Ishikawa (cell line): ENCODE results near the gene SRRT.
A peak's percentile ranks its signal among the peaks of the same experiment; 100 is the strongest.

Source experiments
- CEBPB ChIP-seq: IDR thresholded peaks from 2 replicates; pipeline ENCODE4 v1.6.1; 2012
- CREB1 ChIP-seq: IDR thresholded peaks from 2 replicates; pipeline ENCODE4 v1.6.1; 2012; ENCODE audit warnings: low read depth
- EGR1 ChIP-seq: IDR thresholded peaks from 2 replicates; pipeline ENCODE4 v1.6.1; 2012
- EP300 ChIP-seq: IDR thresholded peaks from 2 replicates; pipeline ENCODE4 v1.6.1; 2012; ENCODE audit warnings: borderline replicate concordance
- FOXM1 ChIP-seq: IDR thresholded peaks from 2 replicates; pipeline ENCODE4 v1.6.1; 2012; ENCODE audit warnings: low read depth, borderline replicate concordance
- NFIC ChIP-seq: IDR thresholded peaks from 2 replicates; pipeline ENCODE4 v1.6.1; 2012
- RAD21 ChIP-seq: IDR thresholded peaks from 2 replicates; pipeline ENCODE4 v1.6.1; 2012; ENCODE audit warnings: low read depth
- REST ChIP-seq: IDR thresholded peaks from 2 replicates; pipeline ENCODE4 v1.6.1; 2012; ENCODE audit warnings: low read depth, mild to moderate bottlenecking
- TAF1 ChIP-seq: IDR thresholded peaks from 2 replicates; pipeline ENCODE4 v1.6.1; 2012; ENCODE audit warnings: low read depth, mild to moderate bottlenecking
- TCF12 ChIP-seq: IDR thresholded peaks from 2 replicates; pipeline ENCODE4 v1.6.1; 2012; ENCODE audit warnings: low read depth
- TEAD4 ChIP-seq: IDR thresholded peaks from 2 replicates; pipeline ENCODE4 v1.6.1; 2012
- YY1 ChIP-seq: IDR thresholded peaks from 2 replicates; pipeline ENCODE4 v1.6.1; 2012; ENCODE audit warnings: low read depth
- ZBTB7A ChIP-seq: IDR thresholded peaks from 2 replicates; pipeline ENCODE4 v1.6.1; 2012; ENCODE audit warnings: low read depth
- TF ChIP-seq, protein P1 (sequence below): IDR thresholded peaks from 2 replicates; pipeline ENCODE4 v1.6.1; 2012
- TF ChIP-seq, protein P2 (sequence below): IDR thresholded peaks from 2 replicates; pipeline ENCODE4 v1.6.1; 2012

Gene SRRT, protein sequence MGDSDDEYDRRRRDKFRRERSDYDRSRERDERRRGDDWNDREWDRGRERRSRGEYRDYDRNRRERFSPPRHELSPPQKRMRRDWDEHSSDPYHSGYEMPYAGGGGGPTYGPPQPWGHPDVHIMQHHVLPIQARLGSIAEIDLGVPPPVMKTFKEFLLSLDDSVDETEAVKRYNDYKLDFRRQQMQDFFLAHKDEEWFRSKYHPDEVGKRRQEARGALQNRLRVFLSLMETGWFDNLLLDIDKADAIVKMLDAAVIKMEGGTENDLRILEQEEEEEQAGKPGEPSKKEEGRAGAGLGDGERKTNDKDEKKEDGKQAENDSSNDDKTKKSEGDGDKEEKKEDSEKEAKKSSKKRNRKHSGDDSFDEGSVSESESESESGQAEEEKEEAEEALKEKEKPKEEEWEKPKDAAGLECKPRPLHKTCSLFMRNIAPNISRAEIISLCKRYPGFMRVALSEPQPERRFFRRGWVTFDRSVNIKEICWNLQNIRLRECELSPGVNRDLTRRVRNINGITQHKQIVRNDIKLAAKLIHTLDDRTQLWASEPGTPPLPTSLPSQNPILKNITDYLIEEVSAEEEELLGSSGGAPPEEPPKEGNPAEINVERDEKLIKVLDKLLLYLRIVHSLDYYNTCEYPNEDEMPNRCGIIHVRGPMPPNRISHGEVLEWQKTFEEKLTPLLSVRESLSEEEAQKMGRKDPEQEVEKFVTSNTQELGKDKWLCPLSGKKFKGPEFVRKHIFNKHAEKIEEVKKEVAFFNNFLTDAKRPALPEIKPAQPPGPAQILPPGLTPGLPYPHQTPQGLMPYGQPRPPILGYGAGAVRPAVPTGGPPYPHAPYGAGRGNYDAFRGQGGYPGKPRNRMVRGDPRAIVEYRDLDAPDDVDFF

DNA sequence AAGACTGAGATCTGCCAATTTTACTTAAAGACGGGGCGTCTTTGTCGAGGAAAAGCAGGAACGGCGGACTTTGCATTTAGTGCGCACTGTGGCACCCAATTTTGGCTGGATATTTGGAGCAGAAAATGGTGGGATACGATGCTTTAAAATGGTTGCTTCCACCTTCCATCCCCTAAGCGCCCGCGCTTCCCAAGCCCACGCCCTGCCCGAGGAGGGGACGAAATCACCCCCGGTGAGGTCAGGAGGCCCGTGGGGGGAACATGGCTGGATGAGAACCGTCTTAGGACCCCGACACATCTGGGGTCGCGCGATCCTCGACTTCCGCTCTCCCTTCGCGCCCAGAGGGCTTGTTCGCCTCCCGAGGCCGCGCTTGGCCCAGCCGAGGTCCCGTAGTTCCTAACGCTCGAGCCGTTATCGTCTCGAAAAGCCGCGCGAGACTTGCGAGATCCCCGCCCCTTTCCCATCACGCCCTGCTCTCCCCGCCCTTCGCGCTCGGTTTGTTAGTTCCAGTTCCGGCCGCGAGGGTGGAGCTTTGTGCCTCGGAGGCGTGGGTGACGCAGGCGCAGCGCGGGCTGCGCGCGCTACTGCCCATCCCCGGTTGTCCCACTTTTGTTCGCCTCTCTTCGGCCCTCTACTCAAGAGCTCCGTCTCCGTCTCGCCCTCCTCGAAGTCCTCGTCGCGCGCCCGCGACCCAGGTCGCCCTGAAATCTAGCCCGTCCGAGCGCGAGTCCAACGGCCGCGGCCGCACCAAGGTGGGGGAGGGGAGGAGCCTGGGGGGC lies at the start of gene SRRT:
Gene SRRT, plus strand, starts transcription at position 527 of the 779 bp plus-strand sequence. CDS start 488 bp downstream, outside the sequence.
- TF ChIP-seq CREB1 (peak; percentile 52), TAF1 (peak; percentile 86), RAD21 (no peak), TEAD4 (peak; percentile 49), REST (no peak), TCF12 (peak; percentile 50; the same call in 1 of the 2 replicates), FOXM1 (0 out of 2 replicates have a peak, but pooled peaks have one; percentile 36), CEBPB (no peak), YY1 (peak; percentile 82; the same call in 1 of the 2 replicates), EP300 (peak; percentile 45; the same call in 1 of the 2 replicates), ZBTB7A (peak; percentile 62), NFIC (no peak), EGR1 (peak; percentile 40; the same call in 1 of the 2 replicates)
- TF ChIP-seq, protein P1, sequence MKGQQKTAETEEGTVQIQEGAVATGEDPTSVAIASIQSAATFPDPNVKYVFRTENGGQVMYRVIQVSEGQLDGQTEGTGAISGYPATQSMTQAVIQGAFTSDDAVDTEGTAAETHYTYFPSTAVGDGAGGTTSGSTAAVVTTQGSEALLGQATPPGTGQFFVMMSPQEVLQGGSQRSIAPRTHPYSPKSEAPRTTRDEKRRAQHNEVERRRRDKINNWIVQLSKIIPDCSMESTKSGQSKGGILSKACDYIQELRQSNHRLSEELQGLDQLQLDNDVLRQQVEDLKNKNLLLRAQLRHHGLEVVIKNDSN, result peak; percentile 31; the same call in 1 of the 2 replicates
- TF ChIP-seq, protein P2, sequence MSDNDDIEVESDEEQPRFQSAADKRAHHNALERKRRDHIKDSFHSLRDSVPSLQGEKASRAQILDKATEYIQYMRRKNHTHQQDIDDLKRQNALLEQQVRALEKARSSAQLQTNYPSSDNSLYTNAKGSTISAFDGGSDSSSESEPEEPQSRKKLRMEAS, result peak; percentile 88

DNA sequence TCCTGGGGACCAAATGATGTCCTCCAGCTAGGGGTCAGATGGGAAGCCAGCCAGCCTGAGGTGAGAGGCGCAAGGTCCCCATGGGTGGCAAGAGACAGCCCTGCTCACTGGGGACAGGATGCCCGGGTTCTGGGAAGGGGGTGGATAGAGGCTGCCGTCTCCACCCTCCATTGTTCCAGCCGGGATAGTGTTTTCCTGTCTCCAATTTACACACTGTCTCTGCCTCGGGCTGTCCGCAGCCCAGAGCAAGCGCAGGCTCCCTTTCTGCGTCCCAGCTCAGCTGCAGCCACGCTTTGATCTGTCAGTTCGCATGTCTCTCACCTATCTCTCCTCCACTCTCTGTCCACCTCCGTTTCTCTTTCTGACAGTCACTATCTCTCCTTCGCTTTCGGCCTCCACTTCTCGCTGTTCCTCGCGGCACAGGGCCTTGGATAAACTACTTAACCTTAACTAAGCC lies 49.7 kb upstream of the SRRT start:
- TF ChIP-seq NFIC, result no peak
- no peak for TF ChIP-seq EGR1
- no peak for TF ChIP-seq CREB1
- TF ChIP-seq YY1, result no peak
- no peak for TF ChIP-seq ZBTB7A
- TF ChIP-seq TEAD4, result no peak
- no peak for TF ChIP-seq FOXM1
- no peak for TF ChIP-seq RAD21
- no peak for TF ChIP-seq TAF1
- TF ChIP-seq, protein P2, result no peak
- TF ChIP-seq CEBPB, result no peak

GRCh38 chr7:100825751-100826513 lies 49.0 kb upstream of the SRRT start:
- TF ChIP-seq FOXM1 (no peak), RAD21 (peak; percentile 35)

DNA sequence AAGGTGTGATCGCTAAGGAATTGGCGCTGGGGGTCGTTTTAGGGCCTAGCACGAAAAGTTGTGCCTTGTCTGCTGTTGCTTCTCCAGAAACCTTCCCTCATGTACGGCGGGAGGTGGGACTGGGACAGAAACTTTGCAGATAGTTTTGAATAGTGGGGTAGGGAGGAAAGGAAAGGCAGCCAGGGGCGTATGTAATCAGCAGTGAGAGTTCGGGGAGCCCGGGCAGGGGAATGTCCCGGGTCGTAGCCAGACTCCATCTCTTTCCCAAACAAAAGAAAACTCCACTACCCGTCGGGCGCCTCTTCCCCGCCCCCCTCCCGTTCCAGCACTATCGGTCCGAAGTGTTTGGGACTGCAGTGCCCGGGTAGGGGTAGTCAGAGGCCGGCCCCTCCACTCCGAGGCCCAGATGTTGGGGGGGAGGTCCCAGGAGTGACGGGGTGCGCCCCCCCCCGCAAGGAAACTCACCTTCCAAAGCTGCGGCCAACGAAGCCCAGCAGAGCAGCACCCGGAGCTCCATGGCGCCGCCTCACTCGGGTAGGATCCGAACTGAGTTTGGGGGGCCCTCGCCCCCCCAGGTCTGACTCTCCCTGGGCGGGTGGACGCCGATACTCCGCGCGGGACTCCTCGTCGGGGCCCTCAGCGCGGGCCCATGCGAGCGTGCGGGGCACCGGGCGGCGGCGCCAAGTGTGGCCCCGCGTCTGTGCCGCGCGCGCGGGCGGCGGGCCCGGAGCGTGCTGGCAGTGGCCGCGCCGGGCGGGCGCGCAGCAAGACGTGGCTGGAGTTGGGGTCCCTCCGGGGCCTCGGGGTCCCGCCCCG lies 48.2 kb upstream of the SRRT start:
- TF ChIP-seq, protein P2, result 0 out of 2 replicates have a peak, but pooled peaks have one; percentile 12
- TF ChIP-seq CREB1 (no peak), EP300 (no peak), REST (no peak), ZBTB7A (no peak), YY1 (no peak), TAF1 (no peak), TCF12 (no peak)
